Neuronal stem cell (in vitro differentiated cells): ENCODE data around the gene FBXO10.

ENCODE experiments used
- DNase-seq: peaks from one replicate; pipeline ENCODE4 v3.0.0-alpha.2; 2013; ENCODE audit warnings: low spot score
- H2AFZ ChIP-seq: one replicate; pipeline ENCODE4 v1.6.1; 2013; ENCODE audit warnings: mild to moderate bottlenecking, low read length, inconsistent platforms
- H2AK5ac ChIP-seq: 2 replicates; pipeline ENCODE4 v1.6.1; 2013; ENCODE audit warnings: low read depth, mild to moderate bottlenecking, inconsistent platforms, low read length, moderate library complexity, mixed read lengths
- H2BK120ac ChIP-seq: 2 replicates; pipeline ENCODE4 v1.6.1; 2013; ENCODE audit warnings: low read depth, mild to moderate bottlenecking, inconsistent platforms, low read length, moderate library complexity, mixed read lengths
- H2BK12ac ChIP-seq: one replicate; pipeline ENCODE4 v1.6.1; 2013; ENCODE audit warnings: low read length, inconsistent platforms
- H2BK15ac ChIP-seq: 2 replicates; pipeline ENCODE4 v1.6.1; 2013; ENCODE audit warnings: mild to moderate bottlenecking, low read length, inconsistent platforms, mixed read lengths
- H2BK5ac ChIP-seq: one replicate; pipeline ENCODE4 v1.6.1; 2013; ENCODE audit warnings: inconsistent platforms, mild to moderate bottlenecking, low read length, moderate library complexity
- H3K14ac ChIP-seq: one replicate; pipeline ENCODE4 v1.6.1; 2013; ENCODE audit warnings: low read length, inconsistent platforms
- H3K18ac ChIP-seq: 2 replicates; pipeline ENCODE4 v1.6.1; 2013; ENCODE audit warnings: low read length, inconsistent platforms
- H3K23ac ChIP-seq: 2 replicates; pipeline ENCODE4 v1.6.1; 2013; ENCODE audit warnings: low read depth, mild to moderate bottlenecking, mixed read lengths, low read length, inconsistent platforms; ENCODE audit not compliant: poor library complexity
- H3K27ac ChIP-seq: replicated peaks from 3 replicates; pipeline ENCODE4 v1.5.1; 2013; ENCODE audit warnings: low read length, inconsistent platforms
- H3K27me3 ChIP-seq, 3 experiments: 2 replicates each; pipeline ENCODE4 v1.6.1; 2013; ENCODE audit warnings: low read length in 3 of 3, mild to moderate bottlenecking in 2 of 3, inconsistent platforms in 1 of 3, low read depth in 1 of 3, mixed read lengths in 1 of 3, moderate library complexity in 1 of 3; ENCODE audit not compliant: control insufficient read depth in 3 of 3, insufficient read depth in 3 of 3
- H3K36me3 ChIP-seq, 2 donors: replicated peaks in 1 of 2; 2 replicates each; pipeline ENCODE4 v1.6.1; 2013; ENCODE audit warnings: low read length in 2 of 2; ENCODE audit not compliant: control insufficient read depth in 2 of 2, insufficient read depth in 2 of 2
- H3K4ac ChIP-seq: 2 replicates; pipeline ENCODE4 v1.6.1; 2013; ENCODE audit warnings: inconsistent platforms, mild to moderate bottlenecking, low read length, moderate library complexity
- H3K4me1 ChIP-seq, 2 donors: 1 replicate in 1 of 2; 2 replicates in 1 of 2; pipeline ENCODE4 v1.6.1; 2013; ENCODE audit warnings: low read length in 2 of 2, low read depth in 1 of 2; ENCODE audit not compliant: control insufficient read depth in 2 of 2, insufficient read depth in 1 of 2
- H3K4me2 ChIP-seq: one replicate; pipeline ENCODE4 v1.6.1; 2013; ENCODE audit warnings: mild to moderate bottlenecking, low read length, inconsistent platforms; ENCODE audit not compliant: insufficient read depth, poor library complexity, severe bottlenecking
- H3K4me3 ChIP-seq, 2 donors: 2 replicates each; pipeline ENCODE4 v1.5.1; 2013; ENCODE audit warnings: low read length in 2 of 2, mild to moderate bottlenecking in 2 of 2, inconsistent platforms in 1 of 2, moderate library complexity in 1 of 2
- H3K79me1 ChIP-seq: one replicate; pipeline ENCODE4 v1.6.1; 2013; ENCODE audit warnings: low read depth, mild to moderate bottlenecking, inconsistent platforms, low read length, moderate library complexity
- H3K9ac ChIP-seq: one replicate; pipeline ENCODE4 v1.6.1; 2013; ENCODE audit warnings: mild to moderate bottlenecking, low read depth, low read length, inconsistent platforms; ENCODE audit not compliant: poor library complexity
- H3K9me3 ChIP-seq, 2 donors: replicated peaks in 1 of 2; 2 replicates each; pipeline versions ENCODE3 to v1.6.1; 2013; ENCODE audit warnings: low read length in 2 of 2, mild to moderate bottlenecking in 2 of 2, inconsistent platforms in 1 of 2, low read depth in 1 of 2, mixed read lengths in 1 of 2, moderate library complexity in 1 of 2; ENCODE audit not compliant: control insufficient read depth in 2 of 2, insufficient read depth in 1 of 2
- H4K8ac ChIP-seq: one replicate; pipeline ENCODE4 v1.6.1; 2013; ENCODE audit warnings: low read depth, mild to moderate bottlenecking, inconsistent platforms, low read length, moderate library complexity
- H4K91ac ChIP-seq: one replicate; pipeline ENCODE4 v1.6.1; 2013; ENCODE audit warnings: low read length, low read depth, mild to moderate bottlenecking, inconsistent platforms; ENCODE audit not compliant: poor library complexity
- WGBS, 2 donors: extraction: QIAGEN DNeasy Blood & Tissue Kit; methylation state at CpG; one replicate each; pipeline ENCODE4 v1.1.7; 2013; ENCODE audit warnings: missing lambda C conversion rate in 2 of 2, mixed read lengths in 1 of 2; ENCODE audit not compliant: insufficient read length in 2 of 2, insufficient replicate concordance in 1 of 2; ENCODE audit errors: extremely low coverage in 2 of 2; 5-methylcytosine and 5-hydroxymethylcytosine counted together

Gene FBXO10

GRCh38 chr9:37611961-37612360, 35.8 kb upstream of the FBXO10 start:
- no peak overlapping the region for H2AFZ ChIP-seq
- no peak for DNase-seq

GRCh38 chr9:37611014-37611413, 34.8 kb upstream of the FBXO10 start:
- Histone ChIP-seq H3K4me3 (no peak overlapping the region), H2BK120ac (no peak overlapping the region), H3K36me3 (no peaks in the 10 kb centered on the region), H4K8ac (no peak overlapping the region), H4K91ac (no peak overlapping the region), H3K18ac (no peak overlapping the region), H2AFZ (no peak overlapping the region), H2AK5ac (no peak overlapping the region), H3K4me1 (no peaks in the 10 kb centered on the region), H3K14ac (no peak overlapping the region), H2BK5ac (no peak overlapping the region), H3K27me3 (peaks cover 0 to 33% (median 0%) of the 10 kb centered on the region in 3 experiments), H2BK15ac (no peak overlapping the region), H2BK12ac (no peak overlapping the region), H3K9ac (no peak overlapping the region), H3K79me1 (no peaks in the 10 kb centered on the region), H3K9me3 (no peaks in the 10 kb centered on the region), H3K4ac (no peak overlapping the region), H3K4me2 (no peak overlapping the region), H3K23ac (no peak overlapping the region), H3K27ac (no peak overlapping the region)
- no CpG with 5 or more reads among the region's 6 CpGs for WGBS, 2 donors
- DNase-seq: no peak

More at GRCh38 chr9:37611961-37612360, 35.8 kb upstream of the FBXO10 start:
- Histone ChIP-seq H4K8ac (no peak overlapping the region), H2BK12ac (no peak overlapping the region), H2BK15ac (no peak overlapping the region), H3K27me3 (peaks cover 0 to 38% (median 0%) of the 10 kb centered on the region in 3 experiments), H2BK5ac (no peak overlapping the region), H3K18ac (no peak overlapping the region), H3K4me3 (no peak overlapping the region), H3K14ac (no peak overlapping the region), H3K9me3 (no peaks in the 10 kb centered on the region), H3K23ac (no peak overlapping the region), H3K4me2 (no peak overlapping the region), H2BK120ac (no peak overlapping the region), H3K36me3 (no peaks in the 10 kb centered on the region), H2AK5ac (no peak overlapping the region), H3K4me1 (no peaks in the 10 kb centered on the region), H3K27ac (no peak overlapping the region), H3K4ac (no peak overlapping the region), H3K9ac (no peak overlapping the region), H4K91ac (no peak overlapping the region), H3K79me1 (no peaks in the 10 kb centered on the region)
- no CpG with 5 or more reads among the region's 1 CpG for WGBS, 2 donors

DNA sequence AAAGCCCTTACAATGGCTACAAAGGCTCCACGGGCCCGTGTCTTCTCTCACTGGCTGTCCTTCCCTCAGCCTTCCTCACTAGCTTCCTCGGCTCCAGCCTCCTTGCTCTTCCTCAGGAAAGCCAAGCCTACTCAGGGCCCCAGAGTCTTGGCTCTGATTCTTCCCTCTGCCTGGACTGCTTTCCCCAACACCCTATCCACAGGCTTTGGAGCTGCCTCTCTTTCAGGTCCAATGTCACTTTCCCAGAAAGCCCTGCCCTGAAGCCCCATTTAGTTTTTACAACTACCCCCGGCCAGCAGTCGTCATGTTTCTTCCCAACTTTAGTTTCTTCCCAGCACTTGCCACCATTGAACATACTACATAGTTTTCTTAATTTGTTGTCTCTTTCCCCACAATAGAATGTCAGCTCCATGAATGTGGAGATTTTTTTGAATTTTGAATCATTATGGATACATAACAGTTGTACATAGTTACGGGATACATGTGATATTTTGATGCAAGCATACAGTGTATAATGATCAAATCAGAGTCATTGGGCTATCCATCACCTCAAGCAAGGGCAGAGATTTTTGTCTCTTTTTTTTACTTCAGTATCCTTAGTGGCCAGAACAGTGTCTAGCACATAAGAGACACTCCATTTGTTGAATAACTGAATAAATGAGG, 33.7 kb upstream of the FBXO10 start:
- Histone ChIP-seq H4K8ac (no peak overlapping the region), H2BK12ac (no peak overlapping the region), H3K4me1 (no peaks in the 10 kb centered on the region), H2AK5ac (no peak overlapping the region), H3K4me3 (no peak overlapping the region), H3K23ac (no peak overlapping the region), H3K4ac (no peak overlapping the region), H4K91ac (no peak overlapping the region), H3K27ac (no peak overlapping the region), H2BK15ac (no peak overlapping the region), H2BK5ac (no peak overlapping the region), H2AFZ (peak overlapping the region; percentile 13), H3K14ac (no peak overlapping the region), H3K27me3 (peaks cover 0 to 32% (median 0%) of the 10 kb centered on the region in 3 experiments), H3K9ac (no peak overlapping the region), H3K79me1 (no peaks in the 10 kb centered on the region), H3K4me2 (no peak overlapping the region), H3K36me3 (no peaks in the 10 kb centered on the region), H3K9me3 (no peaks in the 10 kb centered on the region), H3K18ac (no peak overlapping the region), H2BK120ac (no peak overlapping the region)
- no CpG with 5 or more reads among the region's 6 CpGs for WGBS, 2 donors
- no peak for DNase-seq

DNA sequence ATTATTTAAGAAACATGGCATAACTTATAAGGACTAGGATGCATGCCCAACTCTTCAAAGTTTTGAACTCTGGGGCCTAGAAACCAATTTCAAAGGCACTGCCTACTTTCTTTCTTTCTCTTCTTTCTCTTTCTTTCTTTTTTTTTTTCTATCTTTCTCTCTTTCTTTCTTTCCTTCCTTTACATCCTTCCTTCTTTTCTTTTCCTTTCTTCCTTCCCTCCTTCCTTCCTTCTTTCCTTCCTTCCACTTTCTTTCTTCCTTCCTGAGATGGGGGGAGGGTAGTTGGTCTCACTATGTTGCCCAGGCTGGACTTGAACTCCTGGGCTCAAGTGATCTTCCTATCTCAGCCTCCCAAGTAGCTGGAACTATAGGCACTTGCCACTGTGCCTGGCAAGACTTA, 32.1 kb upstream of the FBXO10 start:
- H3K27ac ChIP-seq: no peak overlapping the region
- no peaks in the 10 kb centered on the region for H3K4me1 ChIP-seq
- no peak overlapping the region for H2AK5ac ChIP-seq
- no peak overlapping the region for H3K18ac ChIP-seq
- H3K9ac ChIP-seq: no peak overlapping the region
- no peak for DNase-seq
- H3K36me3 ChIP-seq: no peaks in the 10 kb centered on the region
- no peak overlapping the region for H2BK120ac ChIP-seq
- no peak overlapping the region for H2BK5ac ChIP-seq
- peaks cover 0 to 25% (median 0%) of the 10 kb centered on the region in 3 experiments for H3K27me3 ChIP-seq
- no peak overlapping the region for H4K91ac ChIP-seq
- no peak overlapping the region for H3K4ac ChIP-seq
- H2AFZ ChIP-seq: no peak overlapping the region
- H3K4me3 ChIP-seq: no peak overlapping the region
- H3K9me3 ChIP-seq: no peaks in the 10 kb centered on the region
- H3K4me2 ChIP-seq: no peak overlapping the region
- no peak overlapping the region for H3K14ac ChIP-seq
- no peak overlapping the region for H2BK12ac ChIP-seq
- H2BK15ac ChIP-seq: no peak overlapping the region
- H4K8ac ChIP-seq: no peak overlapping the region
- H3K79me1 ChIP-seq: no peaks in the 10 kb centered on the region
- H3K23ac ChIP-seq: no peak overlapping the region
